ENCODE results near the gene MGA. TPM values are rescaled to one million over a fixed set of nuclear protein-coding genes. Genes with fewer than 3 reads are reported as not detected.

Gene MGA
- total RNA-seq, 1 experiment from 2014 or later, result 35.9 TPM

DNA sequence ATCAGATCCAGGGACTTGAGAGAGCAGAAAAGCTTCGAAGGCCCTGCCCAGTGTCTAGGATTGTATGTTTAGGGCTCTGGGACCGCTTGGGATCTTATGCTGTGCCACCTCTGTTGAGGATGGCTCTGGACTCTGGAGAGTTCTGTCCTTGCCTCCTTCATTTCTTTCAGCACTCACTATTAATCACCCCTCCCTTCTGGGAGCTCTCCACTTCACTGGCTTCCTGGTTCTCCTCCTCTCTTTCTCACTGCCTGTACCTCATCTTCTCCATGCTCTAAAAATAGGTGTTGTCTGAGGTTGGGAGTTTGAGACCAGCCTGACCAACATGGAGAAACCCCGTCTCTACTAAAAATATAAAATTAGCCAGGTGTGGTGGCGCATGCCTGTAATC is 131.3 kb downstream of the MGA start (continued):
- TF ChIP-seq, protein P1, sequence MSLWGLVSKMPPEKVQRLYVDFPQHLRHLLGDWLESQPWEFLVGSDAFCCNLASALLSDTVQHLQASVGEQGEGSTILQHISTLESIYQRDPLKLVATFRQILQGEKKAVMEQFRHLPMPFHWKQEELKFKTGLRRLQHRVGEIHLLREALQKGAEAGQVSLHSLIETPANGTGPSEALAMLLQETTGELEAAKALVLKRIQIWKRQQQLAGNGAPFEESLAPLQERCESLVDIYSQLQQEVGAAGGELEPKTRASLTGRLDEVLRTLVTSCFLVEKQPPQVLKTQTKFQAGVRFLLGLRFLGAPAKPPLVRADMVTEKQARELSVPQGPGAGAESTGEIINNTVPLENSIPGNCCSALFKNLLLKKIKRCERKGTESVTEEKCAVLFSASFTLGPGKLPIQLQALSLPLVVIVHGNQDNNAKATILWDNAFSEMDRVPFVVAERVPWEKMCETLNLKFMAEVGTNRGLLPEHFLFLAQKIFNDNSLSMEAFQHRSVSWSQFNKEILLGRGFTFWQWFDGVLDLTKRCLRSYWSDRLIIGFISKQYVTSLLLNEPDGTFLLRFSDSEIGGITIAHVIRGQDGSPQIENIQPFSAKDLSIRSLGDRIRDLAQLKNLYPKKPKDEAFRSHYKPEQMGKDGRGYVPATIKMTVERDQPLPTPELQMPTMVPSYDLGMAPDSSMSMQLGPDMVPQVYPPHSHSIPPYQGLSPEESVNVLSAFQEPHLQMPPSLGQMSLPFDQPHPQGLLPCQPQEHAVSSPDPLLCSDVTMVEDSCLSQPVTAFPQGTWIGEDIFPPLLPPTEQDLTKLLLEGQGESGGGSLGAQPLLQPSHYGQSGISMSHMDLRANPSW (CRISPR knock-in tag; conservative IDR thresholded peaks at IDR 0.05; ENCODE audit: low read depth), result no peak

GRCh38 chr15:41792000-41792637 is 131.9 kb downstream of the MGA start:
- peaks cover 40% of the 10 kb centered on the region for H3K4me1 Mint-ChIP-seq
- CTCF ChIA-PET, result interaction anchor here (0.9 to 6.2 kb wide), 4 partner anchors 14 to 206 kb away, joined by 3 to 45 read pairs (median 4); partner anchors contain the start of gene MAPKBP1
- H3K27ac Mint-ChIP-seq, result no peak overlapping the region
- ATAC-seq (no peak), DNase-seq (ENCODE audit: low spot score) (no peak)
- no peak overlapping the region for H3K4me3 Mint-ChIP-seq
- no peaks in the 10 kb centered on the region for H3K36me3 Mint-ChIP-seq
- POLR2A ChIA-PET, result no interaction called here
- H3K9me3 Mint-ChIP-seq, result no peaks in the 10 kb centered on the region
- TF ChIP-seq ZNF425 (CRISPR knock-in tag; conservative IDR thresholded peaks at IDR 0.05), result no peak
- no peak for TF ChIP-seq ATF1 (CRISPR knock-in tag; IDR thresholded peaks at IDR 0.05)
- TF ChIP-seq ZMAT4 (CRISPR knock-in tag; IDR thresholded peaks at IDR 0.05), result no peak
- TF ChIP-seq GABPB1 (CRISPR knock-in tag; IDR thresholded peaks at IDR 0.05), result no peak
- TF ChIP-seq USF1 (CRISPR knock-in tag; IDR thresholded peaks at IDR 0.05), result no peak
- no peak for TF ChIP-seq ZNF396 (CRISPR knock-in tag; IDR thresholded peaks at IDR 0.05; ENCODE audit: borderline replicate concordance)
- no peaks in the 10 kb centered on the region for H3K27me3 Mint-ChIP-seq (ENCODE audit: low read depth)

DNA sequence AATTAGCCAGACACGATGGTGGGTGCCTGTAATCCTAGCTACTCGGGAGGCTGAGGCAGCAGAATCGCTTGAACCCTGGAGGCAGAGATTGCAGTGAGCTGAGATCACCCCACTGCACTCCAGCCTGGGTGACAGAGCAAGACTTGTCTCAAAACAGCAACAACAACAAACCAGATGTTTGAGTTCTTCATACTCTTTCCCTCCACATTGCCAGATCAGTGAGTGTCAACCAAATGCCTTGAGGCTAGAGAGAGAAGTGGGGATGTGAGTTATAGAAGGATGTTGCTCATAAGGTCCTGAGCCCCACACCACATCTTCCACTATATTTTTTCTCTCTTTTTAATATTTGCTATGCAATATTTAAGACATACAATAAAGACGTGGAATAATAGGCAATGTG is 133.9 kb downstream of the MGA start:
- Mint-ChIP-seq H3K27ac (no peak overlapping the region), H3K9me3 (no peaks in the 10 kb centered on the region), H3K36me3 (no peaks in the 10 kb centered on the region), H3K4me1 (peaks cover 30% of the 10 kb centered on the region), H3K4me3 (no peak overlapping the region), H3K27me3 (ENCODE audit: low read depth) (no peaks in the 10 kb centered on the region)
- CTCF ChIA-PET, result interaction anchor here (0.7 to 1.0 kb wide), 2 partner anchors 20 to 111 kb away, joined by 4 to 5 read pairs; partner anchors contain the start of gene MAPKBP1
- POLR2A ChIA-PET, result interaction anchor here (0.6 kb wide), 1 partner anchor 9 kb away, joined by 6 read pairs; no protein-coding TSS in a partner anchor
- no peak for ATAC-seq
- DNase-seq (ENCODE audit: low spot score), result no peak
- TF ChIP-seq NR2C2 (CRISPR knock-in tag; IDR thresholded peaks at IDR 0.05) (no peak), ZMAT4 (CRISPR knock-in tag; IDR thresholded peaks at IDR 0.05) (no peak), ZNF317 (CRISPR knock-in tag; IDR thresholded peaks at IDR 0.05; ENCODE audit: borderline replicate concordance, low read depth) (no peak)

DNA sequence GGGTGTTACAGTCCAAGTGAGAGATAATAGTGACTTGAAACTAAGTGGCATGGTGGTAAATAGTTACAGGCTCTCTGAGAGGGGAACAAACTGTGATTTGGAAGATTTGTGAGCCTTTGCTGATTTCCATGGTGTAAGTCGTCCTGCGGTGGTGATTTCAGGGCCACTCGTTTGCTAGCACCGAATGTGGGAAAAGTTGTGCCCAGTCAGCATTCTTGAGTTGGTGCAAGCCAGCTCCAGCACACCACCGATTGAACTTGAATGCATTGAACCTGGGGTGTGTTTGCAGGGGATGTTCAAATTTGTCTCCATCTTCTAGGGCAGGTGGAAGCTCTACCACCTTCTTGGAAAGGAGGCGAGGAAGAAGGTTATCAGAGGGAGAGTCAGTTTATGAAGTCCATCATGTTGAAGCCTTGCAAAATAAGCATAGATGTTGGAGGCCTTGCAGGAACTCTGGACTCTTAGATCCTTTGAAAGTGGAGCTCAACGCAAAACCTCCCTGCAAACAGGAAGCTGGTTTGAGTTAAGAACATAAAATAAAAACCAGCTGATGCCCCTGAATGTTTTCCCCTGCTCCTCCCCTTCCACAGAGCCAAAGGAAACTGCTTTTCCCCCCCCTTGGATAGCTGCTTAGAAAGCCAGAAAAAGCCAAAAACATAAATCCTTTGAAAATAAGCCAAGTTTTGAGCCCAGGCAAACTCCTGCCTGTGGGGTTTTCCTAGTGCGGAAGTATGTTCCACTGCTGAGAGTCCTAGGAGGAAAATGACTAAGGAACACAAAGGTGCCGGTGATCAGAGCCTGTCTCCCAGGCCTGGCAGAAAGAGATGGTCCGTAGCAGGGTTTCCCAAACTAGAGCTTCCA is 136.0 kb downstream of the MGA start:
- CTCF ChIA-PET, result interaction anchor here (0.9 to 1.1 kb wide), 3 partner anchors 19 to 210 kb away, joined by 3 to 5 read pairs (median 3); no protein-coding TSS in a partner anchor
- no peak overlapping the region for H3K4me3 Mint-ChIP-seq
- DNase-seq (ENCODE audit: low spot score) (no peak), ATAC-seq (no peak)
- no peaks in the 10 kb centered on the region for H3K9me3 Mint-ChIP-seq
- no peaks in the 10 kb centered on the region for H3K36me3 Mint-ChIP-seq
- no peaks in the 10 kb centered on the region for H3K27me3 Mint-ChIP-seq (ENCODE audit: low read depth)
- peaks cover 9% of the 10 kb centered on the region for H3K4me1 Mint-ChIP-seq
- TF ChIP-seq FOXP4 (CRISPR knock-in tag; IDR thresholded peaks at IDR 0.05), result no peak
- H3K27ac Mint-ChIP-seq, result peak overlapping the region; percentile 3; the same call in 1 of the 2 replicates
- POLR2A ChIA-PET, result no interaction called here

Data from WTC11 (cell line).